IgD-negative memory B cell (primary cell): ENCODE measurements around the gene SELENOM. TPM values are rescaled to one million over a fixed set of nuclear protein-coding genes. Genes with fewer than 3 reads are reported as not detected.

Source experiments
- H3K27ac Mint-ChIP-seq, 3 donors: one replicate each; pipeline ENCODE4 v1.8.0; 2020 to 2022; ENCODE audit warnings: mild to moderate bottlenecking in 3 of 3, mixed read lengths in 3 of 3, moderate library complexity in 1 of 3
- H3K27me3 Mint-ChIP-seq: one replicate; pipeline ENCODE4 v1.8.0; 2021; ENCODE audit warnings: mixed read lengths
- H3K36me3 Mint-ChIP-seq: one replicate; pipeline ENCODE4 v1.8.0; 2020; ENCODE audit warnings: mild to moderate bottlenecking, mixed read lengths
- H3K4me1 Mint-ChIP-seq, 3 donors: one replicate each; pipeline ENCODE4 v1.8.0; 2020 to 2022; ENCODE audit warnings: mixed read lengths in 3 of 3, mild to moderate bottlenecking in 1 of 3
- H3K4me3 Mint-ChIP-seq, 4 donors: one replicate each; pipeline ENCODE4 v1.8.0; 2020 to 2022; ENCODE audit warnings: mild to moderate bottlenecking in 4 of 4, mixed read lengths in 4 of 4, moderate library complexity in 3 of 4
- H3K9me3 Mint-ChIP-seq, 3 donors: one replicate each; pipeline ENCODE4 v1.8.0; 2020 to 2021; ENCODE audit warnings: mixed read lengths in 3 of 3, mild to moderate bottlenecking in 1 of 3
- polyA plus RNA-seq: library from polyadenylated mRNA; unstranded; fragments of 300-500 nt; fragmentation: Illumina TruSeq; gene quantifications from one replicate; pipeline ENCODE4 v1.2.3, GENCODE V29; 2021

The SELENOM gene
- polyA plus RNA-seq, 1 donor from 2014 or later = 145 TPM

- no peak overlapping the region for H3K27ac Mint-ChIP-seq
Measured at GRCh38 chr22:31095637-31096249, 11.6 kb downstream of the SELENOM start.

GRCh38 chr22:31094741-31095140 is 12.6 kb downstream of the SELENOM start:
- no peak overlapping the region for H3K4me3 Mint-ChIP-seq
- peaks cover 0 to 4% (median 0%) of the 10 kb centered on the region in 3 donors for H3K4me1 Mint-ChIP-seq
- no peaks in the 10 kb centered on the region for H3K27me3 Mint-ChIP-seq
- peaks cover 3% of the 10 kb centered on the region for H3K36me3 Mint-ChIP-seq
- no peaks in the 10 kb centered on the region for H3K9me3 Mint-ChIP-seq
- H3K27ac Mint-ChIP-seq = no peak overlapping the region

More at GRCh38 chr22:31095637-31096249, 11.6 kb downstream of the SELENOM start:
- Mint-ChIP-seq H3K4me3 (no peak overlapping the region), H3K27me3 (no peaks in the 10 kb centered on the region), H3K4me1 (peaks cover 0 to under 1% (median 0%) of the 10 kb centered on the region in 3 donors), H3K36me3 (peaks cover 3% of the 10 kb centered on the region), H3K9me3 (no peaks in the 10 kb centered on the region)

- Mint-ChIP-seq H3K36me3 (peaks cover 3% of the 10 kb centered on the region), H3K27ac (no peak overlapping the region), H3K9me3 (no peaks in the 10 kb centered on the region), H3K4me1 (peaks cover 0 to 11% (median 6%) of the 10 kb centered on the region in 3 donors), H3K27me3 (no peaks in the 10 kb centered on the region), H3K4me3 (no peak overlapping the region)
Measured at GRCh38 chr22:31094021-31094551, 13.3 kb downstream of the SELENOM start.

GRCh38 chr22:31093086-31093850 is 14.1 kb downstream of the SELENOM start:
- Mint-ChIP-seq H3K36me3 (peaks cover 3% of the 10 kb centered on the region), H3K27ac (no peak overlapping the region), H3K4me1 (peaks cover 0 to 14% (median 8%) of the 10 kb centered on the region in 3 donors), H3K4me3 (no peak overlapping the region), H3K9me3 (no peaks in the 10 kb centered on the region), H3K27me3 (no peaks in the 10 kb centered on the region)

GRCh38 chr22:31092161-31092560 is 15.2 kb downstream of the SELENOM start:
- Mint-ChIP-seq H3K9me3 (no peaks in the 10 kb centered on the region), H3K27ac (no peak overlapping the region), H3K36me3 (peaks cover 3% of the 10 kb centered on the region)

GRCh38 chr22:31091106-31091975 is 16.0 kb downstream of the SELENOM start:
- H3K9me3 Mint-ChIP-seq = no peaks in the 10 kb centered on the region
- H3K27ac Mint-ChIP-seq = no peak overlapping the region
- H3K27me3 Mint-ChIP-seq = no peaks in the 10 kb centered on the region
- H3K4me3 Mint-ChIP-seq = no peak overlapping the region
- peaks cover 0 to 20% (median 8%) of the 10 kb centered on the region in 3 donors for H3K4me1 Mint-ChIP-seq
- H3K36me3 Mint-ChIP-seq = peaks cover 2% of the 10 kb centered on the region

More at GRCh38 chr22:31092161-31092560, 15.2 kb downstream of the SELENOM start:
- H3K4me1 Mint-ChIP-seq = peaks cover 0 to 18% (median 8%) of the 10 kb centered on the region in 3 donors
- no peaks in the 10 kb centered on the region for H3K27me3 Mint-ChIP-seq
- peak overlapping the region in 1 of 4 donors; percentile 70 for H3K4me3 Mint-ChIP-seq

GRCh38 chr22:31090217-31091085 is 16.9 kb downstream of the SELENOM start:
- no peaks in the 10 kb centered on the region for H3K36me3 Mint-ChIP-seq
- no peaks in the 10 kb centered on the region for H3K9me3 Mint-ChIP-seq
- H3K27me3 Mint-ChIP-seq = no peaks in the 10 kb centered on the region

GRCh38 chr22:31089160-31090100 is 17.9 kb downstream of the SELENOM start:
- Mint-ChIP-seq H3K4me3 (peak overlapping the region; percentile 48 to 87 (median 77)), H3K36me3 (no peaks in the 10 kb centered on the region), H3K4me1 (peaks cover 0 to 21% (median 8%) of the 10 kb centered on the region in 3 donors), H3K27ac (peak overlapping the region in 2 of 3 donors; percentile 46 to 88), H3K9me3 (no peaks in the 10 kb centered on the region), H3K27me3 (no peaks in the 10 kb centered on the region)

More at GRCh38 chr22:31090217-31091085, 16.9 kb downstream of the SELENOM start:
- Mint-ChIP-seq H3K4me1 (peaks cover 0 to 21% (median 8%) of the 10 kb centered on the region in 3 donors), H3K27ac (no peak overlapping the region), H3K4me3 (peak overlapping the region in 2 of 4 donors; percentile 66 to 70)

- H3K4me1 Mint-ChIP-seq = peaks cover 8 to 29% (median 13%) of the 10 kb centered on the region in 3 donors
- H3K9me3 Mint-ChIP-seq = no peaks in the 10 kb centered on the region
- no peaks in the 10 kb centered on the region for H3K27me3 Mint-ChIP-seq
- H3K27ac Mint-ChIP-seq = peak overlapping the region; percentile 48 to 88 (median 78)
- peak overlapping the region in 2 of 4 donors; percentile 17 to 71 for H3K4me3 Mint-ChIP-seq
- H3K36me3 Mint-ChIP-seq = no peaks in the 10 kb centered on the region
Measured at GRCh38 chr22:31088233-31088986, 19.0 kb downstream of the SELENOM start.

GRCh38 chr22:31087744-31088215 is 19.6 kb downstream of the SELENOM start:
- Mint-ChIP-seq H3K9me3 (no peaks in the 10 kb centered on the region), H3K27me3 (no peaks in the 10 kb centered on the region), H3K4me3 (peak overlapping the region in 1 of 4 donors; percentile 71), H3K27ac (peak overlapping the region in 1 of 3 donors; percentile 48), H3K4me1 (peaks cover 8 to 31% (median 13%) of the 10 kb centered on the region in 3 donors), H3K36me3 (no peaks in the 10 kb centered on the region)

GRCh38 chr22:31086703-31087330 is 20.6 kb downstream of the SELENOM start:
- Mint-ChIP-seq H3K27me3 (no peaks in the 10 kb centered on the region), H3K4me3 (peak overlapping the region in 3 of 4 donors; percentile 39 to 81 (median 50)), H3K36me3 (no peaks in the 10 kb centered on the region), H3K4me1 (peaks cover 8 to 38% (median 19%) of the 10 kb centered on the region in 3 donors), H3K9me3 (no peaks in the 10 kb centered on the region), H3K27ac (peak overlapping the region in 1 of 3 donors; percentile 48)

- Mint-ChIP-seq H3K36me3 (no peaks in the 10 kb centered on the region), H3K27ac (peak overlapping the region in 1 of 3 donors; percentile 52), H3K27me3 (no peaks in the 10 kb centered on the region), H3K4me3 (peak overlapping the region in 3 of 4 donors; percentile 81 to 97 (median 84)), H3K9me3 (no peaks in the 10 kb centered on the region), H3K4me1 (peaks cover 8 to 40% (median 21%) of the 10 kb centered on the region in 3 donors)
Measured at GRCh38 chr22:31085928-31086327, 21.4 kb downstream of the SELENOM start.
